Measurements from ENCODE around the gene ALG12.
"Not testable (repeated sequence)": the region's sequence is repeated elsewhere in the genome, so short reads cannot be mapped to it uniquely, and the experiment has no call there.

ALG12 gene

GRCh38 chr22:49945042-49945794 is 27.0 kb upstream of the ALG12 start:
- DNase-seq, result not testable (repeated sequence)

- DNase-seq, result no peak
Measured at GRCh38 chr22:49944399-49944891, 26.2 kb upstream of the ALG12 start.

GRCh38 chr22:49943771-49944398 is 25.6 kb upstream of the ALG12 start:
- no peak for DNase-seq

- no peak for DNase-seq
Measured at GRCh38 chr22:49943405-49943765, 25.1 kb upstream of the ALG12 start.

- DNase-seq, result no peak
Measured at GRCh38 chr22:49942565-49943404, 24.5 kb upstream of the ALG12 start.

- DNase-seq, result no peak
Measured at GRCh38 chr22:49941507-49942316, 23.5 kb upstream of the ALG12 start.

GRCh38 chr22:49938565-49939136 is 20.4 kb upstream of the ALG12 start:
- no peak for DNase-seq

GRCh38 chr22:49937758-49938564 is 19.7 kb upstream of the ALG12 start:
- DNase-seq, result no peak

GRCh38 chr22:49936973-49937757 is 18.9 kb upstream of the ALG12 start:
- no peak for DNase-seq

GRCh38 chr22:49936018-49936972 is 18.1 kb upstream of the ALG12 start:
- no peak for DNase-seq

GRCh38 chr22:49935561-49935960 is 17.3 kb upstream of the ALG12 start:
- DNase-seq, result no peak

GRCh38 chr22:49934891-49935557 is 16.8 kb upstream of the ALG12 start:
- no peak for DNase-seq

- DNase-seq, result no peak
Measured at GRCh38 chr22:49934160-49934890, 16.1 kb upstream of the ALG12 start.

GRCh38 chr22:49933236-49934159 is 15.3 kb upstream of the ALG12 start:
- no peak for DNase-seq

GRCh38 chr22:49930596-49931412 is 12.6 kb upstream of the ALG12 start:
- DNase-seq, result no peak

GRCh38 chr22:49929994-49930575 is 11.8 kb upstream of the ALG12 start:
- DNase-seq, result no peak

All from NCI-H187 (cell line).